H1 (cell line): ENCODE measurements around the gene TMEM150B.

Source experiments
- CEBPB ChIP-seq: IDR thresholded peaks from 2 replicates; pipeline ENCODE4 v1.6.1; 2012; ENCODE audit warnings: low read depth, low read length
- POLR2A ChIP-seq, 2 experiments: IDR thresholded peaks; 1 replicate in 1 of 2; 2 replicates in 1 of 2; pipeline ENCODE4 v1.6.1; 2011; ENCODE audit warnings: low read depth in 2 of 2, low read length in 2 of 2, mild to moderate bottlenecking in 2 of 2; ENCODE audit errors: control extremely low read depth in 1 of 2
- RFX5 ChIP-seq: IDR thresholded peaks from 2 replicates; pipeline ENCODE4 v1.6.1; 2011; ENCODE audit warnings: low read depth, low read length, improper control_type of control experiment, borderline replicate concordance

DNA sequence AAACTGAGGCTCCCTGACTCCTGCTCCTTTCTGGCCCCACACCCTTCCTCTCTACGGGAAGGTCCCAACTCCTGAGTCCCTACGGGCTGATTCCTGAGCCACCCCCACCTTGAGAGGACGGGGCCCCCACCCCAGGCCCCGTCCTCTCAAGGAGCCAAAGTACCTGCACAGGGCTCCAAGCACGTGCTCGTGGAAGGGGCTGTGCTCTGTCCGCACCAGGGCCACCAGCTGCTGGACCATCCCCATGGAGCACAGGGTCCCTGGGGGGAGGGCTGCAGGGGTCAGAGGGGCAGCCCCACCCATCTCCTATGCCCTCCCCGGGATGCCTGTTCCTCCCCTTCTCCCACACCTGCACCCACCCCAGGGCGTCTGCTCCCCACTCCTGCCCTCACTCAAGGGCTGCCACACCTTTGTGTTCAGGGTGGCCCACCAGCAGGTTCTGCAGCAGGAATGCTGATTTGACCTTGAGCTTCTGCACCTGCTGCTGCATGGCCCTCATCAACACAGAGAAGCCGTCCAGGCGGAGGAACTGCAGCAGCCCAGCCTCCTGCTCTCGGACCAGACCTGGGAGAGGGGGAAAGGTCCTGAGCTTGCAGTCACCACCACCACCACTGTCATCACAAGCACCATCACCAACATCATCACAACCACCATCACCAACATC, 59.3 kb downstream of the TMEM150B start:
- TF ChIP-seq RFX5 (no peak), POLR2A (IDR thresholded peaks at IDR 0.05; ENCODE audit: control extremely low read depth in 1 of 2, low read depth in 2 of 2, low read length in 2 of 2) (no peak), CEBPB (no peak)
